HL-60 (cell line): ENCODE results near the gene STX1A.

ENCODE experiments used
- DNase-seq, 2 experiments: peaks; one replicate each; pipeline ENCODE4 v3.0.0-alpha.2; 2010 to 2020; ENCODE audit warnings: low read depth in 1 of 2, low spot score in 1 of 2
- H3K27ac ChIP-seq: fragments of 250-450 bp; sonication (Bioruptor Pico); replicated peaks from 2 replicates; pipeline ENCODE4 v1.5.1; 2020; ENCODE audit warnings: mild to moderate bottlenecking, moderate library complexity
- H3K27me3 ChIP-seq: fragments of 250-450 bp; sonication (Bioruptor Pico); 2 replicates; pipeline ENCODE4 v1.5.1; 2021; ENCODE audit warnings: mild to moderate bottlenecking, moderate library complexity; ENCODE audit not compliant: insufficient read depth, poor library complexity, severe bottlenecking
- H3K4me3 ChIP-seq: replicated peaks from 2 replicates; pipeline ENCODE4 v1.5.1; 2011; ENCODE audit warnings: mild to moderate bottlenecking, control low read depth, low read length; ENCODE audit not compliant: insufficient read depth
- CTCF ChIP-seq: IDR thresholded peaks from one replicate; pipeline ENCODE4 v1.5.1; 2011; ENCODE audit warnings: low read length, control low read depth, inconsistent platforms; ENCODE audit not compliant: insufficient read depth
- GABPA ChIP-seq: IDR thresholded peaks from 2 replicates; pipeline ENCODE4 v1.6.1; 2012; ENCODE audit warnings: low read depth
- POLR2AphosphoS5 ChIP-seq: IDR thresholded peaks from 2 replicates; pipeline ENCODE4 v1.6.1; 2012; ENCODE audit warnings: low read depth
- REST ChIP-seq: IDR thresholded peaks from 2 replicates; pipeline ENCODE4 v1.6.1; 2012; ENCODE audit warnings: low read depth; ENCODE audit not compliant: insufficient replicate concordance
- SPI1 ChIP-seq: IDR thresholded peaks from 2 replicates; pipeline ENCODE4 v1.6.1; 2012; ENCODE audit warnings: low read depth, mild to moderate bottlenecking, borderline replicate concordance

Gene STX1A

GRCh38 chr7:73749931-73750776 lies 30.7 kb upstream of the STX1A start:
- DNase-seq, result peak in 1 of 2 experiments; percentile 79
- H3K27ac ChIP-seq, result peak overlapping the region; percentile 42
- TF ChIP-seq GABPA (no peak), CTCF (no peak), SPI1 (peak; percentile 98), POLR2AphosphoS5 (no peak), REST (no peak)
- H3K27me3 ChIP-seq, result no peaks in the 10 kb centered on the region
- no peak overlapping the region for H3K4me3 ChIP-seq

GRCh38 chr7:73746378-73746777 lies 26.9 kb upstream of the STX1A start:
- TF ChIP-seq REST, result no peak
- no peak for TF ChIP-seq POLR2AphosphoS5
- TF ChIP-seq GABPA, result no peak
- TF ChIP-seq CTCF, result no peak
- no peak for TF ChIP-seq SPI1
- H3K4me3 ChIP-seq, result no peak overlapping the region
- no peak overlapping the region for H3K27ac ChIP-seq
- no peaks in the 10 kb centered on the region for H3K27me3 ChIP-seq
- no peak for DNase-seq

GRCh38 chr7:73742753-73743641 lies 23.5 kb upstream of the STX1A start:
- H3K4me3 ChIP-seq, result no peak overlapping the region
- H3K27ac ChIP-seq, result no peak overlapping the region
- no peaks in the 10 kb centered on the region for H3K27me3 ChIP-seq
- DNase-seq, result no peak
- no peak for TF ChIP-seq POLR2AphosphoS5

- H3K27me3 ChIP-seq, result no peaks in the 10 kb centered on the region
- no peak for DNase-seq
- TF ChIP-seq CTCF (no peak), GABPA (no peak), REST (no peak), SPI1 (no peak), POLR2AphosphoS5 (no peak)
- H3K27ac ChIP-seq, result no peak overlapping the region
- H3K4me3 ChIP-seq, result no peak overlapping the region
Measured at GRCh38 chr7:73742338-73742752, 22.9 kb upstream of the STX1A start.
